Subcutaneous abdominal adipose tissue (tissue), 5 donors: ENCODE results near the gene ARSG.

Experiments
- H3K27ac ChIP-seq: one replicate; pipeline ENCODE4 v1.7.0; 2013; ENCODE audit warnings: low read depth, mild to moderate bottlenecking, inconsistent platforms, low read length, moderate library complexity
- H3K27me3 ChIP-seq, 5 donors: one replicate each; pipeline ENCODE4 v1.7.0; 2013; ENCODE audit warnings: low read length in 5 of 5, inconsistent platforms in 1 of 5; ENCODE audit not compliant: control insufficient read depth in 5 of 5, insufficient read depth in 4 of 5
- H3K36me3 ChIP-seq, 5 donors: one replicate each; pipeline ENCODE4 v1.7.0; 2013; ENCODE audit warnings: low read length in 5 of 5; ENCODE audit not compliant: control insufficient read depth in 5 of 5, insufficient read depth in 5 of 5
- H3K4me1 ChIP-seq, 5 donors: one replicate each; pipeline ENCODE4 v1.7.0; 2013; ENCODE audit warnings: low read length in 5 of 5, mild to moderate bottlenecking in 3 of 5, moderate library complexity in 1 of 5; ENCODE audit not compliant: control insufficient read depth in 5 of 5, insufficient read depth in 5 of 5
- H3K4me3 ChIP-seq, 5 donors: one replicate each; pipeline ENCODE4 v1.7.0; 2013; ENCODE audit warnings: low read length in 5 of 5, low read depth in 1 of 5
- H3K9ac ChIP-seq, 5 donors: one replicate each; pipeline ENCODE4 v1.7.0; 2013; ENCODE audit warnings: low read length in 5 of 5, mild to moderate bottlenecking in 4 of 5, moderate library complexity in 3 of 5
- H3K9me3 ChIP-seq, 5 donors: one replicate each; pipeline ENCODE4 v1.7.0; 2013; ENCODE audit warnings: low read length in 5 of 5; ENCODE audit not compliant: control insufficient read depth in 5 of 5
- donor health status: healthy.
- donor health status: healthy.
- donor health status: healthy.
- donor health status: healthy.
- donor health status: healthy.

Gene ARSG

GRCh38 chr17:68450801-68451200 is 159.5 kb downstream of the ARSG start:
- no peak overlapping the region for H3K9ac ChIP-seq
- no peaks in the 10 kb centered on the region for H3K9me3 ChIP-seq
- H3K27ac ChIP-seq, result no peak overlapping the region
- no peaks in the 10 kb centered on the region for H3K27me3 ChIP-seq
- H3K4me3 ChIP-seq, result no peak overlapping the region
- H3K4me1 ChIP-seq, result peaks cover 2 to 28% (median 25%) of the 10 kb centered on the region in 5 donors
- H3K36me3 ChIP-seq, result peaks cover 7 to 42% (median 32%) of the 10 kb centered on the region in 5 donors

GRCh38 chr17:68451670-68452354 is 160.5 kb downstream of the ARSG start:
- H3K4me3 ChIP-seq, result no peak overlapping the region
- no peak overlapping the region for H3K9ac ChIP-seq
- peaks cover 7 to 32% (median 29%) of the 10 kb centered on the region in 5 donors for H3K36me3 ChIP-seq
- peaks cover 7 to 38% (median 35%) of the 10 kb centered on the region in 5 donors for H3K4me1 ChIP-seq
- no peaks in the 10 kb centered on the region for H3K9me3 ChIP-seq
- H3K27me3 ChIP-seq, result no peaks in the 10 kb centered on the region
- peak overlapping the region; percentile 1 for H3K27ac ChIP-seq

- peaks cover 7 to 40% (median 37%) of the 10 kb centered on the region in 5 donors for H3K4me1 ChIP-seq
- H3K27ac ChIP-seq, result no peak overlapping the region
- H3K27me3 ChIP-seq, result no peaks in the 10 kb centered on the region
- no peak overlapping the region for H3K4me3 ChIP-seq
- no peak overlapping the region for H3K9ac ChIP-seq
- H3K9me3 ChIP-seq, result no peaks in the 10 kb centered on the region
- H3K36me3 ChIP-seq, result peaks cover 7 to 31% (median 24%) of the 10 kb centered on the region in 5 donors
These were observed 161.5 kb downstream of the ARSG start for GRCh38 chr17:68452724-68453290.

- Histone ChIP-seq H3K4me1 (peaks cover 7 to 48% (median 44%) of the 10 kb centered on the region in 5 donors), H3K9ac (no peak overlapping the region), H3K9me3 (no peaks in the 10 kb centered on the region), H3K36me3 (peaks cover 0 to 18% (median 15%) of the 10 kb centered on the region in 5 donors), H3K27ac (no peak overlapping the region), H3K4me3 (no peak overlapping the region), H3K27me3 (no peaks in the 10 kb centered on the region)
These were observed 162.8 kb downstream of the ARSG start for GRCh38 chr17:68453991-68454665.

- peak overlapping the region; percentile 87 for H3K27ac ChIP-seq
- no peaks in the 10 kb centered on the region for H3K27me3 ChIP-seq
- H3K36me3 ChIP-seq, result peaks cover 0 to under 1% (median 0%) of the 10 kb centered on the region in 5 donors
- H3K9ac ChIP-seq, result peak overlapping the region in 4 of 5 donors; percentile 64 to 77 (median 72)
- H3K4me1 ChIP-seq, result peaks cover 7 to 51% (median 47%) of the 10 kb centered on the region in 5 donors
- no peaks in the 10 kb centered on the region for H3K9me3 ChIP-seq
- peak overlapping the region; percentile 61 to 87 (median 78) for H3K4me3 ChIP-seq
These were observed 164.6 kb downstream of the ARSG start for GRCh38 chr17:68455901-68456338.

GRCh38 chr17:68456339-68457167 is 165.3 kb downstream of the ARSG start:
- H3K27me3 ChIP-seq, result no peaks in the 10 kb centered on the region
- H3K9ac ChIP-seq, result peak overlapping the region in 4 of 5 donors; percentile 68 to 86 (median 75)
- peak overlapping the region; percentile 72 to 87 (median 78) for H3K4me3 ChIP-seq
- H3K36me3 ChIP-seq, result no peaks in the 10 kb centered on the region
- H3K27ac ChIP-seq, result peak overlapping the region; percentile 87
- no peaks in the 10 kb centered on the region for H3K9me3 ChIP-seq
- H3K4me1 ChIP-seq, result peaks cover 7 to 52% (median 48%) of the 10 kb centered on the region in 5 donors

GRCh38 chr17:68457168-68457538 is 165.9 kb downstream of the ARSG start, which contains the start of gene WIPI1:
WIPI1 (minus strand) TSS chr17:68457496; CDS start chr17:68457421, 75 bp downstream.
- no peaks in the 10 kb centered on the region for H3K9me3 ChIP-seq
- no peaks in the 10 kb centered on the region for H3K27me3 ChIP-seq
- H3K4me3 ChIP-seq, result peak within 1 kb of the TSS; percentile 76 to 87 (median 82)
- peaks cover 7 to 50% (median 48%) of the 10 kb centered on the region in 5 donors for H3K4me1 ChIP-seq
- H3K36me3 ChIP-seq, result no peaks in the 10 kb centered on the region
- H3K27ac ChIP-seq, result peak within 1 kb of the TSS; percentile 87
- peak within 1 kb of the TSS in 4 of 5 donors; percentile 68 to 86 (median 75) for H3K9ac ChIP-seq

- Histone ChIP-seq H3K36me3 (no peaks in the 10 kb centered on the region), H3K4me1 (peaks cover 7 to 51% (median 46%) of the 10 kb centered on the region in 5 donors), H3K27me3 (no peaks in the 10 kb centered on the region), H3K27ac (peak overlapping the region; percentile 66), H3K9me3 (no peaks in the 10 kb centered on the region), H3K4me3 (peak overlapping the region; percentile 55 to 87 (median 78)), H3K9ac (peak overlapping the region in 4 of 5 donors; percentile 41 to 82 (median 52))
These were observed 166.4 kb downstream of the ARSG start for GRCh38 chr17:68457539-68458259.
